Heart left ventricle (tissue), 16 donors: ENCODE measurements around the gene LRRC46. TPM values are rescaled to one million over a fixed set of nuclear protein-coding genes. Genes with fewer than 3 reads are reported as not detected.

Experiments used
- ATAC-seq, 4 donors: fragments of 200-7000 bp; cut with Tn5 transposase; one replicate each; pipeline ENCODE4 v1.9.1; 2020 to 2022; ENCODE audit warnings: moderate library complexity in 4 of 4, mild to moderate bottlenecking in 3 of 4, moderate number of reproducible peaks in 1 of 4
- DNase-seq, 5 donors: peaks; one replicate each; pipeline ENCODE4 v3.0.0-alpha.2; 2020
- H3K27ac ChIP-seq, 12 donors: fragments of 200-600 bp; sonication (generic) in 4 of 12; one replicate each; pipeline versions ENCODE4 v1.5.0 to v1.8.0; 2016 to 2022; ENCODE audit warnings: mild to moderate bottlenecking in 2 of 12
- H3K27me3 ChIP-seq, 9 donors: fragments of 200-600 bp; sonication (generic) in 2 of 9; one replicate each; pipeline versions ENCODE4 v1.5.1 to v1.8.0; 2016 to 2022; ENCODE audit warnings: mild to moderate bottlenecking in 3 of 9
- H3K36me3 ChIP-seq, 9 donors: fragments of 200-600 bp; sonication (generic) in 2 of 9; one replicate each; pipeline versions ENCODE4 v1.5.0 to v1.8.0; 2018 to 2022; ENCODE audit warnings: mild to moderate bottlenecking in 2 of 9
- H3K4me1 ChIP-seq, 12 donors: fragments of 200-600 bp; sonication (generic) in 4 of 12; one replicate each; pipeline versions ENCODE4 v1.5.0 to v1.8.0; 2016 to 2022; ENCODE audit warnings: mild to moderate bottlenecking in 3 of 12
- H3K4me3 ChIP-seq, 12 donors: fragments of 200-600 bp; sonication (generic) in 4 of 12; one replicate each; pipeline versions ENCODE4 v1.5.0 to v1.8.0; 2017 to 2022; ENCODE audit warnings: mild to moderate bottlenecking in 9 of 12, moderate library complexity in 4 of 12
- H3K9me3 ChIP-seq, 12 donors: fragments of 200-600 bp; sonication (generic) in 4 of 12; one replicate each; pipeline versions ENCODE4 v1.5.0 to v1.8.0; 2016 to 2022; ENCODE audit warnings: mild to moderate bottlenecking in 1 of 12
- POLR2A ChIP-seq, 2 donors: fragments of 450-650 bp; IDR thresholded peaks; one replicate each; pipeline ENCODE4 v1.6.1; 2017; ENCODE audit warnings: antibody characterized with exemption in 2 of 2, mild to moderate bottlenecking in 2 of 2, moderate library complexity in 2 of 2
- WGBS, 4 donors: extraction: QIAGEN DNeasy Blood & Tissue Kit in 2 of 4; methylation state at CpG; one replicate each; pipeline versions ENCODE4 v1.1.5 to v1.1.7; 2013 to 2018; 5-methylcytosine and 5-hydroxymethylcytosine counted together
- intact Hi-C, 10 donors: fragments of 100-400 bp; cut with DNase I; formaldehyde crosslinking; loops; one replicate each; pipeline versions ENCODE4 v1.11.1 to v1.14.2; 2022
- polyA plus RNA-seq, 2 donors: library from polyadenylated mRNA; stranded (reverse); fragments of 200-250 nt; gene quantifications; one replicate each; pipeline ENCODE4 v1.2.3, GENCODE V29; 2013
- total RNA-seq, 9 donors: library from RNA; depleted of rRNA in 2 of 9; stranded (reverse); fragments of >200 nt in 2 of 9; fragmentation: NEBNext Ultra II Directional in 3 of 9; extraction: Animal tissue kit (Norgen Biotek cat#: 25700) in 3 of 9; gene quantifications; one replicate each; pipeline versions ENCODE4 v1.1.0 to v1.2.4, GENCODE V29; 2016 to 2023
- TF ChIP-seq, protein P1 (sequence below), 12 donors: fragments of 200-600 bp; sonication (generic) in 4 of 12; IDR thresholded peaks; one replicate each; pipeline versions ENCODE4 v1.5.0 to v1.8.0; 2018 to 2022; ENCODE audit warnings: antibody characterized with exemption in 12 of 12, mild to moderate bottlenecking in 5 of 12
- donor health status: ischemic (EF 13 %, LVEDD 7.1; RV severe dilation, severe dysfunction).
- donor health status: healthy with polysubstance abuse.
- donor health status: DM: no; HTN: yes; CAD: no.
- donor health status: DM: no; HTN: no; CAD: no.
- donor health status: ischemic (EF 25% LVEDD 6.9; RV normal size, moderate dysfunction).
- donor health status: ischemic (EF 25% LVEDD 5.7; RV mildly dilated, moderate dysfunction).
- donor health status: healthy.
- donor health status: DM: yes; HTN: yes; CAD: no.
- donor health status: ischemic (EF 35%, LVEDD 5.7; RV mildly dilated, moderate dysfunction).
- donor health status: nonischemic (EF 11% LVEDD 7.7; RV severe dilation, severe dysfunction).
- donor health status: DM: yes; HTN: yes; CAD: no.
- donor health status: PGD.
- donor health status: ischemic (EF 29% LVEDD 5.4; RV normal size, mild dysfunction).
- donor health status: nonischemic (EF 23%, LVEDD 6.1; RV moderate dilation, normal function).

Gene LRRC46
- total and polyA plus RNA-seq, 11 donors = 0.17 to 0.44 (median 0.32) TPM; not detected in 2

DNA sequence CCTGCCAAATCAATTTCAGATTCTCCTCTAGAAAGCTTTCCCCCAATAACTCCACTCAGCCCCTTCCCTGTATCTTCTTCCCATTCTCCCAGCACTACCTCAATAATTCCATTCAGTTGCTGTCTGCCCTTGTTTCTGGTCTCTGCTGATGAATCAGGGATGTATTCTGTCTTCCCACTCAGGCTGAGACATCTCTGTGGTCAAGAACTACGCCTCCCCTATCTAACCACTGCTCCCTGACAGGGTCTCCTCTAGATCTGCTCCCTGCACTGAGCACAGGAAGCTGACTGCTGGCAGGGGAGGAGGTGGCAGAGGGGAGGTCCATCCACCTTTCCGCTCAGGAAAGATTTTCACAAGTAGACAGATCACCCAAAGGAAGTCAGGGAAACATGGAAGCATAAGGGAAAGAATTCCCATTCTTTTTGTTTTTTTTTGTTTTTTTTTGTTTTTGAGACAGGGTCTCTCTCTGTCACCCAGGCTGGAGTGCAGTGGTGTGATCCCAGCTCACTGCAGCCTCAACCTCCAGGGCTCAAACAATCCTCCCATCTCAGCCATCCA is 47.6 kb downstream of the LRRC46 start:
- Histone ChIP-seq H3K4me1 (peaks cover 0 to 17% (median 3%) of the 10 kb centered on the region in 12 donors), H3K27me3 (peaks cover 0 to 36% (median 14%) of the 10 kb centered on the region in 9 donors), H3K36me3 (no peaks in the 10 kb centered on the region), H3K4me3 (no peak overlapping the region), H3K9me3 (no peaks in the 10 kb centered on the region), H3K27ac (no peak overlapping the region)
- intact Hi-C loops = no loop called here
- ATAC-seq = no peak
- WGBS, 4 donors = 62 to 74% (median 68%) methylated on average over 2 of the region's 2 CpGs
- TF ChIP-seq, protein P1, sequence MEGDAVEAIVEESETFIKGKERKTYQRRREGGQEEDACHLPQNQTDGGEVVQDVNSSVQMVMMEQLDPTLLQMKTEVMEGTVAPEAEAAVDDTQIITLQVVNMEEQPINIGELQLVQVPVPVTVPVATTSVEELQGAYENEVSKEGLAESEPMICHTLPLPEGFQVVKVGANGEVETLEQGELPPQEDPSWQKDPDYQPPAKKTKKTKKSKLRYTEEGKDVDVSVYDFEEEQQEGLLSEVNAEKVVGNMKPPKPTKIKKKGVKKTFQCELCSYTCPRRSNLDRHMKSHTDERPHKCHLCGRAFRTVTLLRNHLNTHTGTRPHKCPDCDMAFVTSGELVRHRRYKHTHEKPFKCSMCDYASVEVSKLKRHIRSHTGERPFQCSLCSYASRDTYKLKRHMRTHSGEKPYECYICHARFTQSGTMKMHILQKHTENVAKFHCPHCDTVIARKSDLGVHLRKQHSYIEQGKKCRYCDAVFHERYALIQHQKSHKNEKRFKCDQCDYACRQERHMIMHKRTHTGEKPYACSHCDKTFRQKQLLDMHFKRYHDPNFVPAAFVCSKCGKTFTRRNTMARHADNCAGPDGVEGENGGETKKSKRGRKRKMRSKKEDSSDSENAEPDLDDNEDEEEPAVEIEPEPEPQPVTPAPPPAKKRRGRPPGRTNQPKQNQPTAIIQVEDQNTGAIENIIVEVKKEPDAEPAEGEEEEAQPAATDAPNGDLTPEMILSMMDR (IDR thresholded peaks at IDR 0.05) = no peak
- no peak for TF ChIP-seq POLR2A (IDR thresholded peaks at IDR 0.05)
- peak in 1 of 5 donors; percentile 3 for DNase-seq

DNA sequence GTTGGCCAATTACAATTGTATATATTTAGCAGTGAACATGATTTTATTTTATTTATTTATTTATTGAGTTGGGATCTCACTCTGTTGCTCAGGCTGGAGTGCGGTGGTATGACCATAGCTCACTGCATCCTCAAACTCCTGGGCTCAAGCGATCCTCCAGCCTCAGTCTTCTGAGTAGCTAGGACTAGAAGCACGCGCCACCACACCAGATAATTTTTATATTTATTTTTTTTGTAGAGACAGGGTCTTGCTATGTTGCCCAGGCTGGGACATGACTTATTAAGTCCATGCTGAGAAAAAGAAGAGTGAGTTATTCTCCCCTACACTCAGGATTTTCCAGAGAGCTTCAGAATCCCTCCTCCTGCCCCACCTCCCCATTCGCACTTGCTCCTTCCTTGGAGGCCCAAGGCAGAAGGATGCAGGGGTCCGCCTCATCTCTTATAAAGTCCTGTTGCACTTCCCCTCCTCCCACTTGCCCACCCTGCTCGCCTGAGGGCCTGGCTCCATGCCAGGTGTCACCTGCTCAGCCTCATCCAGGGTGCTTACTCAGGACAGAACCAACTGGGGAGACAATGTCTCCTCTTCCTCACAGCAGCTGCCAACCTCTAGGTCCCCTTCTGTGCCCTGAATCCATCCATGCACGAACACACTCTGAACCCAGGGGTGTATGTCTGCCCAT is 48.4 kb downstream of the LRRC46 start:
- intact Hi-C loops = loop anchor here in 1 of 10 donors (1.0 kb wide), 1 partner anchor 26 kb away; no protein-coding TSS in a partner anchor
- DNase-seq (peak in 1 of 5 donors; percentile 35), ATAC-seq (no peak)
- TF ChIP-seq, protein P1 (IDR thresholded peaks at IDR 0.05) = no peak
- TF ChIP-seq POLR2A (IDR thresholded peaks at IDR 0.05) = no peak
- Histone ChIP-seq H3K4me1 (peaks cover 0 to 22% (median 3%) of the 10 kb centered on the region in 12 donors), H3K9me3 (no peaks in the 10 kb centered on the region), H3K27ac (no peak overlapping the region), H3K27me3 (peaks cover 0 to 32% (median 10%) of the 10 kb centered on the region in 9 donors), H3K4me3 (no peak overlapping the region), H3K36me3 (no peaks in the 10 kb centered on the region)
- 83 to 85% (median 85%) methylated on average over 8 of the region's 8 CpGs for WGBS, 4 donors

DNA sequence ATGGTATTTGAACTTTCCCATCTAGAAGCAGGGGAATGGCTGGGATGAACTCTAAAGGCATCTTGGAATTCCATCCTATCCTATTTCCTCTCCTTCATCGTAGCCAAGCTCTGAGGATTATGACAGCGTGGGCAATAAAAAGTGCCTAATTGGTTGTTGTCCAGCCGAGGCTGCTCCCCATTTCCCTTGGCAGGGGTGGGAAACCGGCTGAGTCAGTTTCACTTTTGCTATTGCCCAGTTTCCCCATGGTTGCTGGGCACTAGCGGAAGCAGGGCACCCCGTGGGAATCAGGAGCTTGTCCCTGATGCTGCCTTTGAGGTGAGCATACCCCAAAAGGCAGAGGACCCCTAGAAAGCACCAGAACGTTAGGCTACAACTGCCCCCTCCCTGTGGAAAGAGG is 50.8 kb downstream of the LRRC46 start:
- TF ChIP-seq, protein P1 (IDR thresholded peaks at IDR 0.05) = no peak
- TF ChIP-seq POLR2A (IDR thresholded peaks at IDR 0.05) = no peak
- peaks cover 0 to 11% (median 7%) of the 10 kb centered on the region in 9 donors for H3K27me3 ChIP-seq
- H3K27ac ChIP-seq = peak overlapping the region in 6 of 12 donors; percentile 1 to 38 (median 10)
- H3K4me3 ChIP-seq = peak overlapping the region in 2 of 12 donors; percentile 7 to 12
- WGBS, 4 donors = 41 to 61% (median 49%) methylated on average over 6 to 7 of the region's 7 CpGs
- intact Hi-C loops = loop anchor here in 1 of 10 donors (2.0 kb wide), 1 partner anchor 31 kb away; the partner anchor contains the start of gene SP6
- ATAC-seq (peak in 1 of 4 donors; percentile 56), DNase-seq (peak in 1 of 5 donors; percentile 51)
- H3K4me1 ChIP-seq = peaks cover 0 to 29% (median 3%) of the 10 kb centered on the region in 12 donors
- no peaks in the 10 kb centered on the region for H3K36me3 ChIP-seq
- no peaks in the 10 kb centered on the region for H3K9me3 ChIP-seq
